Endothelial cell of umbilical vein (primary cell): ENCODE data around the gene SH3PXD2A. TPM values are rescaled to one million over a fixed set of nuclear protein-coding genes. Genes with fewer than 3 reads are reported as not detected.

Experiments used
- BruUV-seq: library from RNA; stranded (reverse); fragments of 400-500 nt; replicated peaks from 2 replicates; lab custom pipeline; 2021; lab: Mats Ljungman, UMichigan
- CTCF ChIA-PET: fragments of 300-600, 350-600 bp; sonication (Branson Sonifier 250); formaldehyde crosslinking; loops from one replicate; lab custom pipeline; 2021; ENCODE audit warnings: antibody characterized with exemption, inconsistent platforms; lab: Charles Lee
- POLR2A ChIA-PET: fragments of 300-600, 350-600 bp; sonication (Branson Sonifier 250); formaldehyde crosslinking; loops from one replicate; lab custom pipeline; 2021; ENCODE audit warnings: antibody characterized with exemption, inconsistent platforms; lab: Charles Lee
- DNase-seq: peaks from one replicate; pipeline ENCODE4 v3.0.0-alpha.2; 2011; ENCODE audit warnings: low read depth, low spot score
- FAIRE-seq: peaks from 2 replicates; lab custom pipeline; 2011; peaks lifted over from hg19 to GRCh38; lab: Jason Lieb, UNC
- H2AFZ ChIP-seq: 2 replicates; pipeline ENCODE4 v1.6.0; 2012; ENCODE audit warnings: low read depth, low read length, control low read depth, inconsistent platforms
- H3K27ac ChIP-seq: 2 replicates; pipeline ENCODE4 v1.5.1; 2011; ENCODE audit warnings: low read depth, mild to moderate bottlenecking, control low read depth, low read length, moderate library complexity; ENCODE audit not compliant: insufficient read depth
- H3K27me3 ChIP-seq, 2 experiments: 2 replicates each; pipeline versions ENCODE4 v1.6.0 to v1.6.1; 2011; ENCODE audit warnings: low read length in 2 of 2, mixed read lengths in 1 of 2; ENCODE audit not compliant: control insufficient read depth in 2 of 2, insufficient read depth in 2 of 2
- H3K36me3 ChIP-seq, 2 experiments: 2 replicates in 1 of 2; 3 replicates in 1 of 2; pipeline ENCODE4 v1.5.1; 2011; ENCODE audit warnings: low read length in 2 of 2, mild to moderate bottlenecking in 1 of 2, moderate library complexity in 1 of 2; ENCODE audit not compliant: control insufficient read depth in 2 of 2, insufficient read depth in 2 of 2; ENCODE audit errors: extremely low read depth in 1 of 2
- H3K4me1 ChIP-seq: 3 replicates; pipeline ENCODE4 v1.5.1; 2011; ENCODE audit warnings: mild to moderate bottlenecking, low read length; ENCODE audit not compliant: control insufficient read depth, insufficient read depth; ENCODE audit errors: extremely low read depth
- H3K4me2 ChIP-seq: 2 replicates; pipeline ENCODE4 v1.6.1; 2011; ENCODE audit warnings: low read length, control low read depth, mixed read lengths; ENCODE audit not compliant: insufficient read depth
- H3K4me3 ChIP-seq, 3 experiments: fragments of 200-600 bp in 1 of 3; sonication (generic), shearing (Covaris generic) in 1 of 3; replicated peaks in 1 of 3; 2 replicates each; pipeline ENCODE4 v1.5.1; 2011 to 2016; ENCODE audit warnings: control low read depth in 3 of 3, low read length in 3 of 3, mild to moderate bottlenecking in 2 of 3, inconsistent platforms in 1 of 3, low read depth in 1 of 3, moderate library complexity in 1 of 3; ENCODE audit not compliant: insufficient read depth in 1 of 3
- H3K79me2 ChIP-seq: 2 replicates; pipeline ENCODE4 v1.6.0; 2012; ENCODE audit warnings: low read length, inconsistent platforms; ENCODE audit not compliant: control insufficient read depth, insufficient read depth
- H3K9ac ChIP-seq: replicated peaks from 2 replicates; pipeline ENCODE3; 2011; ENCODE audit warnings: low read length, control low read depth; ENCODE audit not compliant: insufficient read depth; ENCODE audit errors: extremely low read depth
- H3K9me1 ChIP-seq: replicated peaks from 3 replicates; pipeline ENCODE4 v1.6.0; 2011; ENCODE audit warnings: mild to moderate bottlenecking, low read length; ENCODE audit not compliant: control insufficient read depth, insufficient read depth; ENCODE audit errors: extremely low read depth
- H3K9me3 ChIP-seq: replicated peaks from 2 replicates; pipeline ENCODE4 v1.5.1; 2012; ENCODE audit warnings: low read length, inconsistent platforms; ENCODE audit not compliant: control insufficient read depth, insufficient read depth
- H4K20me1 ChIP-seq: replicated peaks from 2 replicates; pipeline ENCODE3; 2011; ENCODE audit warnings: mild to moderate bottlenecking, low read length; ENCODE audit not compliant: control insufficient read depth, insufficient read depth; ENCODE audit errors: extremely low read depth
- CTCF ChIP-seq, 2 donors: IDR thresholded peaks; 1 replicate in 1 of 2; 2 replicates in 1 of 2; pipeline ENCODE4 v1.5.1; 2011; ENCODE audit warnings: low read length in 2 of 2, mild to moderate bottlenecking in 2 of 2, moderate library complexity in 2 of 2, control low read depth in 1 of 2, inconsistent platforms in 1 of 2, low read depth in 1 of 2; ENCODE audit not compliant: insufficient read depth in 1 of 2; ENCODE audit errors: extremely low read depth in 1 of 2
- EZH2 ChIP-seq: IDR thresholded peaks from 2 replicates; pipeline ENCODE4 v1.6.1; 2012; ENCODE audit warnings: borderline replicate concordance, low read depth, mild to moderate bottlenecking, moderate library complexity, low read length, inconsistent platforms; ENCODE audit not compliant: severe bottlenecking
- FOS ChIP-seq: IDR thresholded peaks from 2 replicates; pipeline ENCODE4 v1.6.1; 2011; ENCODE audit warnings: mild to moderate bottlenecking, low read length, moderate library complexity, borderline replicate concordance; ENCODE audit not compliant: insufficient read depth
- GATA2 ChIP-seq: IDR thresholded peaks from 2 replicates; pipeline ENCODE4 v1.7.0; 2011; ENCODE audit warnings: low read depth, mild to moderate bottlenecking, moderate library complexity, mixed read lengths, low read length; ENCODE audit not compliant: insufficient read length, insufficient read depth
- JUN ChIP-seq: IDR thresholded peaks from 2 replicates; pipeline ENCODE4 v1.6.1; 2011; ENCODE audit warnings: borderline replicate concordance, low read depth; ENCODE audit not compliant: insufficient read length, insufficient read depth
- MAX ChIP-seq: IDR thresholded peaks from 2 replicates; pipeline ENCODE4 v1.6.1; 2011; ENCODE audit not compliant: insufficient read depth, insufficient read length
- MYC ChIP-seq: IDR thresholded peaks from one replicate; pipeline ENCODE4 v1.6.1; 2011; ENCODE audit warnings: mild to moderate bottlenecking, low read depth, low read length
- POLR2A ChIP-seq: IDR thresholded peaks from 2 replicates; pipeline ENCODE4 v1.6.1; 2012; ENCODE audit warnings: low read depth, mild to moderate bottlenecking, control low read depth, low read length
- POLR2AphosphoS5 ChIP-seq: IDR thresholded peaks from 2 replicates; pipeline ENCODE4 v1.6.1; 2012; ENCODE audit warnings: low read depth, mild to moderate bottlenecking, control low read depth, low read length, moderate library complexity; ENCODE audit not compliant: insufficient read depth
- dilution Hi-C: fragments of 300-500 bp; cut with MboI; formaldehyde crosslinking; loops from one replicate; pipeline ENCODE4 v1.15.0; 2019; ENCODE audit warnings: low sequenced_read_pairs; ENCODE audit not compliant: extremely low pct_ligation_motif_present
- intact Hi-C: fragments of 100-400 bp; cut with micrococcal nuclease; formaldehyde crosslinking; loops from one replicate; pipeline ENCODE4 v1.10.0; 2022
- polyA plus RNA-seq, 4 experiments: library from polyadenylated mRNA; depleted of rRNA in 3 of 4; stranded (reverse) in 3 of 4; unstranded in 1 of 4; fragments of >200 nt; gene quantifications; 2 replicates each; pipeline versions ENCODE4 v1.2.1 to v1.2.3, GENCODE V29; 2011 to 2012; ENCODE audit warnings: missing spikeins in 1 of 4
- total RNA-seq: library from RNA; stranded (reverse); gene quantifications from 2 replicates; pipeline ENCODE4 v1.2.3, GENCODE V29; 2021

Gene SH3PXD2A
- total and polyA plus RNA-seq, 2 donors (not counting 3 experiments of a cell fraction or from before 2014, with no cell fraction given): 1.4 to 5.1 TPM

- Histone ChIP-seq H3K4me2 (no peak overlapping the region), H4K20me1 (no peaks in the 10 kb centered on the region), H3K4me3 (no peak overlapping the region), H3K9me3 (no peaks in the 10 kb centered on the region), H3K27me3 (no peaks in the 10 kb centered on the region), H3K79me2 (no peaks in the 10 kb centered on the region), H3K9me1 (no peaks in the 10 kb centered on the region), H3K9ac (no peak overlapping the region), H3K36me3 (no peaks in the 10 kb centered on the region), H3K4me1 (no peaks in the 10 kb centered on the region), H2AFZ (no peak overlapping the region), H3K27ac (no peak overlapping the region)
- no peak for TF ChIP-seq FOS
- TF ChIP-seq JUN: no peak
- TF ChIP-seq MAX: no peak
- TF ChIP-seq POLR2AphosphoS5: no peak
- no peak for TF ChIP-seq POLR2A
- TF ChIP-seq GATA2: no peak
- no peak for TF ChIP-seq EZH2
- no peak for TF ChIP-seq MYC
- no peak for TF ChIP-seq CTCF (IDR thresholded peaks at IDR 0.05; ENCODE audit: extremely low read depth in 1 of 2, insufficient read depth in 1 of 2, low read depth in 1 of 2, low read length in 2 of 2)
- FAIRE-seq (no peak), DNase-seq (no peak)
- intact Hi-C loops: loop anchor here (10.0 kb wide), 1 partner anchor 256 kb away; no protein-coding TSS in a partner anchor
- ChIA-PET CTCF (interaction anchor here (1.0 kb wide), 1 partner anchor 76 kb away, joined by 4 read pairs; no protein-coding TSS in a partner anchor), POLR2A (no interaction called here)
- no TSS peak for BruUV-seq
- dilution Hi-C loops: no loop called here
These were observed 174.5 kb downstream of the SH3PXD2A start for GRCh38 chr10:103680869-103681236.
